ENCODE measurements around the gene RIPK4.
"Not testable (repeated sequence)": the region's sequence is repeated elsewhere in the genome, so short reads cannot be mapped to it uniquely, and the experiment has no call there.

RIPK4 gene

DNA sequence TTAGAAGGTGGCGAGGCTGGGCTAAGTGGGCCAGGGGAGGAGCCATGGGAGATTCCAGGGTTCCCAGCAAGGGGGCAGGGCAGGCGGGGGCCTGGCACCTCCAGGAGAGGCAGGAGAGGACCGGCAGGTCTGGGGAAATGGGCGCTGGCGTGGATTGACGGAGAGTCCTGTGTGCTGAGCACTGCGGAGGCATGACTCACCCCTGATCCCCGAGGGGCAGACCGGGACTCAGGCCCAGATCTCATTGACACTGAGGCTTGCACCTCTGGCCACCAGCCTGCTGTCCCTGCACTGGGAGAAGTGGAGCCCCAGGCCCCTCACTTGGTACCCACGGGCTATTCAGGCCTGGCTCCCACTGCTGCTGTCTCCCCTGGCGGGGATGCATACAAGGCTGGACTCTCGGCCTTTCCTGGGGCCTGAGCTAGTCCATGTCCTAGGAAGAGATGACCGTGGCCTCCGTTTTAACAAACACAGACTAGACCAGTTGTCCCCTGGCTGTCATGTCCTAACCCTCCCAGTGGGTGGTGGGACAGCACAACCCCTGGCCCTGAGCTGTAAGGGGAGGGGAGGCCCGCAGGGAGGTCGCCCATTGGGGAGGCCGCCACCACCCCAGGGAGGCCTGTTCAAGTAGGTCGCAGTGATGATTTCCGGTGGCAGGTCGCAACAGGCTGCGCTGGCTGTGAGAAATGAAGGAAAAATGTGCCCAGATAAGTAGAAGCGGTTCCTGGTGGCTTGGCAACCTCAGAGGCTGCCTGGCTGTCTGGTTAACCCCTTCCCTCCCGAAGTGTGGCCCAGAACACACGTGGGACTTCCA, 39.7 kb downstream of the RIPK4 start:
- no peak for TF ChIP-seq CTCF (IDR thresholded peaks at IDR 0.05; ENCODE audit: insufficient read depth, missing control alignments)
- DNase-seq (ENCODE audit: insufficient read length, low spot score) (no peak), FAIRE-seq (no peak)

- FAIRE-seq: no peak
- TF ChIP-seq CTCF (IDR thresholded peaks at IDR 0.05; ENCODE audit: insufficient read depth, missing control alignments): no peak
These were observed 40.3 kb downstream of the RIPK4 start for GRCh38 chr21:41726630-41726969.

GRCh38 chr21:41726058-41726558, 40.7 kb downstream of the RIPK4 start:
- DNase-seq (ENCODE audit: insufficient read length, low spot score) (no peak), FAIRE-seq (no peak)
- no peak for TF ChIP-seq CTCF (IDR thresholded peaks at IDR 0.05; ENCODE audit: insufficient read depth, missing control alignments)

More at GRCh38 chr21:41726630-41726969, 40.3 kb downstream of the RIPK4 start:
- no peak for DNase-seq (ENCODE audit: insufficient read length, low spot score)

DNA sequence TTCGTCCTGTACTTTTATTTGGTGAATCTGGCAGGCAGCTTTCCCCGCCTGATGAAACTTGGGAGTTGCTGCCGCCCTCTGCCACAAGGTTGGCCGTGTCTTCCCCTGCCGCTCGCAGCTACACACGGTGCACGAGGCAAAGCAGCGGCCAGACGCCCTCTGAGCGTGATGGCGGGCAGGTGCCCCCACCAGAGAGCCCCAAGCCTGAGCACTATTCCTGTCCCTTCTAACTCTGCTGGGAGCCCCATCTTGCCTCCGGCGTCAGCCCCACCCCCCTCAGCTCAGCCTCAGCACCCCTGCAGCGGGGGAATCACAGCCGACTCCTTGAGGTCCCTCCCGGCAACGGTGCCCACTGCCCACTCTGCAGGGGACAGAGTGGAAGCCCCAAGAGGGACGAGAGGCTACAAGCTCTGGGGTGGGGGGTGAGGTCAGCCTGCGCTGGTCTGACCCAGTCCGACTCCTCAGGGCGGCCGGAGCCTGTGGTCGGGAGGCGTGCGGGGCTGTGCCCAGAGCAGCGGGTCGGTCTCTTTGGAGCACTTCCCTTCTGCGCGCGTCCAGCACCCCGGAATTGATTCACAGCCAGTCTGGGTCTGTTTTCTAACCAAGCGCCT, 41.3 kb downstream of the RIPK4 start:
- no peak for TF ChIP-seq CTCF (IDR thresholded peaks at IDR 0.05; ENCODE audit: insufficient read depth, missing control alignments)
- DNase-seq (ENCODE audit: insufficient read length, low spot score): no peak
- FAIRE-seq: no peak

DNA sequence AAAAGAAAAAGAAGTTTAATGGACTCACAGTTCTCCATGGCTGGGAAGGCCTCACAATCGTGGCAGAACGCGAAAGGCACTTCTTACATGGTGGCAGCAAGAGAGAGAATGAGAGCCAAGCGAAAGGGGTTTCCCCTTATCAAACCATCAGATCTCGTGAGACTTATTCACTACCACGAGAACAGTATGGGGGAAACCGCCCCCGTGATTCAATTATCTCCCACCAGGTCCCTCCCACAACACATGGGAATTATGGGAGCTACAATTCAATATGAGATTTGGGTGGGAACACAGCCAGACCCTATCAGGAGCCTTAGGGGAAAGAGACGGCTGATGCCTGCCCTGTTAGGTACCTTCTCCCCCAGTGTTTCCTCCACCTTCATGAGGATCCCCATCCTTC, 43.0 kb downstream of the RIPK4 start:
- not testable (repeated sequence) for FAIRE-seq; DNase-seq (ENCODE audit: insufficient read length, low spot score)

- FAIRE-seq: no peak
- no peak for DNase-seq (ENCODE audit: insufficient read length, low spot score)
- TF ChIP-seq CTCF (IDR thresholded peaks at IDR 0.05; ENCODE audit: insufficient read depth, missing control alignments): no peak
These were observed 44.5 kb downstream of the RIPK4 start for GRCh38 chr21:41722052-41723018.

DNA sequence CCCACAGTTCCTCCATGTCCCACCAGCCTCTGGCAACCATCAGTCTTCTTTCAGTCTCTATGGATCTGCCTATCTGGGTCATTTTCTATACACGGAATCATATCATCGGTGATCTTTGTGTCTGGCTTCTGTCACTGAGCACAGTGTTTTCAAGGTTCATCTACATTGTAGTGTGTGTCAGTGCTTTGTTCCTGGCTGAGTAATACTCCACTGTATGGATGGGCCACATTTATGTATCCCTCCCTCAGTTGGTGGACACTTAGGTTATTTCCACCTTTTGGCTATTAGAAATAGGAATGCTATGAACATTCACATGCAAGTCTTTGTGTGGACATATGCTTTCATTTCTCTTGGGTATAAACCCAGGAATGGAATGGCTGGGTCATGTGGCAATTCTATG, 46.6 kb downstream of the RIPK4 start:
- FAIRE-seq: no peak
- no peak for DNase-seq (ENCODE audit: insufficient read length, low spot score)
- no peak for TF ChIP-seq CTCF (IDR thresholded peaks at IDR 0.05; ENCODE audit: insufficient read depth, missing control alignments)
